Uterus (tissue), 2 donors: Measurements from ENCODE around the gene SLC2A13.

Experiments used
- POLR2A ChIP-seq, 2 donors: fragments of 450-650 bp; IDR thresholded peaks; one replicate each; pipeline ENCODE4 v1.6.1; 2016; ENCODE audit warnings: antibody characterized with exemption in 2 of 2, mild to moderate bottlenecking in 1 of 2, moderate library complexity in 1 of 2
- TF ChIP-seq, protein P1 (sequence below), 4 experiments: fragments of 200-600 bp in 2 of 4; fragments of 450-650 bp in 2 of 4; sonication (generic) in 2 of 4; IDR thresholded peaks; one replicate each; pipeline ENCODE4 v1.5.1; 2016 to 2019; ENCODE audit warnings: antibody characterized with exemption in 4 of 4, mild to moderate bottlenecking in 2 of 4, moderate library complexity in 1 of 4

DNA sequence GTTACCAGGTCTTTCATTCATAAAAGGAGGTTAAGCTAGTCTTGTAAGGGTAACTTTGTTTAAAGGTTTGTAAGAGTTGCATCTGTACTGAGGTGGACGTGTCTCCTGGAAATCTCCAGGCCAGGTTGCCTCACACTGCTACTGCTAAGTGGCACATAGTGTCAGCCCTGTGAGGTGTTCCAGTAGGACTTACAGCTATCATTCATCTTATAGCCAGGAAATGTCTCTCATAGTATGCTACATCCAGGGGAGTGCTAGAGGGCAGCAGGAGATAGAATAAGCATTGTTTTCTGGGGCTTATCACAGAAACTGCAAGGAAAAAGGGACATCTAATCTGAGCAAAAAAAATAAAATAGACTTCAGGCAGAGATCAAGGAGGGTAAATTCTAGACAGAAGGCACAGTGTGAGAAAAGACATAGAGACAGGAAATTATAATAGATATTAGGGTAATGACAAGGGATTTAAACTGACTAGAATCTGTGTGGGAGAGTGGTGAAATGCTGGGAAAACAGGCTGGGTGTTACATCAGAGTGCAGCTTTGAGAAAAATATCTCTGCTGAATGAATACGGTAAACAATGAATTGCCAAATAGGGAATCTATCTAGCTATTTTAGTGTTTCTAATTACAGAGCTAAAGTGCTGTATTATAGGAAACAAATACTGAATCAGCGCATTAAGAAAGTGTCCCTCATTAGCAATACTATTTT lies 281.2 kb downstream of the SLC2A13 start:
- TF ChIP-seq, protein P1, sequence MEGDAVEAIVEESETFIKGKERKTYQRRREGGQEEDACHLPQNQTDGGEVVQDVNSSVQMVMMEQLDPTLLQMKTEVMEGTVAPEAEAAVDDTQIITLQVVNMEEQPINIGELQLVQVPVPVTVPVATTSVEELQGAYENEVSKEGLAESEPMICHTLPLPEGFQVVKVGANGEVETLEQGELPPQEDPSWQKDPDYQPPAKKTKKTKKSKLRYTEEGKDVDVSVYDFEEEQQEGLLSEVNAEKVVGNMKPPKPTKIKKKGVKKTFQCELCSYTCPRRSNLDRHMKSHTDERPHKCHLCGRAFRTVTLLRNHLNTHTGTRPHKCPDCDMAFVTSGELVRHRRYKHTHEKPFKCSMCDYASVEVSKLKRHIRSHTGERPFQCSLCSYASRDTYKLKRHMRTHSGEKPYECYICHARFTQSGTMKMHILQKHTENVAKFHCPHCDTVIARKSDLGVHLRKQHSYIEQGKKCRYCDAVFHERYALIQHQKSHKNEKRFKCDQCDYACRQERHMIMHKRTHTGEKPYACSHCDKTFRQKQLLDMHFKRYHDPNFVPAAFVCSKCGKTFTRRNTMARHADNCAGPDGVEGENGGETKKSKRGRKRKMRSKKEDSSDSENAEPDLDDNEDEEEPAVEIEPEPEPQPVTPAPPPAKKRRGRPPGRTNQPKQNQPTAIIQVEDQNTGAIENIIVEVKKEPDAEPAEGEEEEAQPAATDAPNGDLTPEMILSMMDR (IDR thresholded peaks at IDR 0.05) = no peak
- no peak for TF ChIP-seq POLR2A (IDR thresholded peaks at IDR 0.05)
